ENCODE measurements around the gene TMEM14C.

GRCh38 chr6:10719964-10720264 is 3.0 kb upstream of the TMEM14C start:
- TF ChIP-seq, protein P1, sequence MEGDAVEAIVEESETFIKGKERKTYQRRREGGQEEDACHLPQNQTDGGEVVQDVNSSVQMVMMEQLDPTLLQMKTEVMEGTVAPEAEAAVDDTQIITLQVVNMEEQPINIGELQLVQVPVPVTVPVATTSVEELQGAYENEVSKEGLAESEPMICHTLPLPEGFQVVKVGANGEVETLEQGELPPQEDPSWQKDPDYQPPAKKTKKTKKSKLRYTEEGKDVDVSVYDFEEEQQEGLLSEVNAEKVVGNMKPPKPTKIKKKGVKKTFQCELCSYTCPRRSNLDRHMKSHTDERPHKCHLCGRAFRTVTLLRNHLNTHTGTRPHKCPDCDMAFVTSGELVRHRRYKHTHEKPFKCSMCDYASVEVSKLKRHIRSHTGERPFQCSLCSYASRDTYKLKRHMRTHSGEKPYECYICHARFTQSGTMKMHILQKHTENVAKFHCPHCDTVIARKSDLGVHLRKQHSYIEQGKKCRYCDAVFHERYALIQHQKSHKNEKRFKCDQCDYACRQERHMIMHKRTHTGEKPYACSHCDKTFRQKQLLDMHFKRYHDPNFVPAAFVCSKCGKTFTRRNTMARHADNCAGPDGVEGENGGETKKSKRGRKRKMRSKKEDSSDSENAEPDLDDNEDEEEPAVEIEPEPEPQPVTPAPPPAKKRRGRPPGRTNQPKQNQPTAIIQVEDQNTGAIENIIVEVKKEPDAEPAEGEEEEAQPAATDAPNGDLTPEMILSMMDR (IDR thresholded peaks at IDR 0.05) = no peak
- TF ChIP-seq POLR2A (IDR thresholded peaks at IDR 0.05) (no peak), POLR2AphosphoS5 (IDR thresholded peaks at IDR 0.05) (no peak)

Data from prostate gland (tissue), 2 donors.